Vagina (tissue), 2 donors: ENCODE results near the gene SLC17A3.

ENCODE experiments used
- CTCF ChIP-seq, 3 experiments: fragments of 450-650 bp in 2 of 3; fragments of 200-600 bp in 1 of 3; sonication (generic) in 1 of 3; IDR thresholded peaks; one replicate each; pipeline ENCODE4 v1.5.1; 2017 to 2019; ENCODE audit warnings: antibody characterized with exemption in 3 of 3, mild to moderate bottlenecking in 2 of 3, moderate library complexity in 2 of 3
- POLR2A ChIP-seq, 2 donors: fragments of 450-650 bp; IDR thresholded peaks; one replicate each; pipeline ENCODE4 v1.6.1; 2017; ENCODE audit warnings: antibody characterized with exemption in 2 of 2, mild to moderate bottlenecking in 2 of 2, moderate library complexity in 2 of 2
- POLR2AphosphoS5 ChIP-seq, 2 donors: sonication (generic); formaldehyde crosslinking; IDR thresholded peaks; one replicate each; pipeline ENCODE4 v1.9.0; 2017; ENCODE audit warnings: antibody characterized with exemption in 2 of 2, mild to moderate bottlenecking in 2 of 2, low read depth in 1 of 2; ENCODE audit not compliant: insufficient read depth in 1 of 2

- no peak for TF ChIP-seq CTCF (IDR thresholded peaks at IDR 0.05)
- TF ChIP-seq POLR2A (IDR thresholded peaks at IDR 0.05), result no peak
- TF ChIP-seq POLR2AphosphoS5 (IDR thresholded peaks at IDR 0.05; ENCODE audit: insufficient read depth in 1 of 2, low read depth in 1 of 2), result no peak
Observed at GRCh38 chr6:25880601-25881000, 6.6 kb upstream of the SLC17A3 start.
